K562 (cell line): ENCODE data around the gene ABCG1. TPM values are rescaled to one million over a fixed set of nuclear protein-coding genes. Genes with fewer than 3 reads are reported as not detected.
A peak's percentile ranks its signal among the peaks of the same experiment; 100 is the strongest.

Experiments used
- ATF1 ChIP-seq, 2 experiments: fragments of 450-650 bp in 1 of 2; IDR thresholded peaks; 2 replicates each; pipeline ENCODE4 v1.6.1; 2016; ENCODE audit warnings: missing compliant biosample characterization in 1 of 2, missing genetic modification characterization in 1 of 2
- CEBPB ChIP-seq: fragments of 450-650 bp; IDR thresholded peaks from 2 replicates; pipeline ENCODE4 v1.6.1; 2016; ENCODE audit warnings: missing genetic modification characterization, missing compliant biosample characterization
- FIP1L1 ChIP-seq: fragments of 200-400 bp; formaldehyde crosslinking; IDR thresholded peaks from 2 replicates; pipeline ENCODE4 v1.6.1; 2018; ENCODE audit warnings: mild to moderate bottlenecking, low read depth, low read length; ENCODE audit not compliant: poor library complexity, severe bottlenecking
- FOXK1 ChIP-seq: sonication (generic); formaldehyde crosslinking; IDR thresholded peaks from 2 replicates; pipeline ENCODE4 v1.8.0; 2022; ENCODE audit warnings: missing genetic modification reagents, mild to moderate bottlenecking, borderline replicate concordance
- GATAD2B ChIP-seq: fragments of 450-650 bp; IDR thresholded peaks from 2 replicates; pipeline ENCODE4 v1.6.1; 2017; ENCODE audit warnings: mild to moderate bottlenecking, borderline replicate concordance
- MTA3 ChIP-seq: fragments of 450-650 bp; formaldehyde crosslinking; IDR thresholded peaks from 2 replicates; pipeline ENCODE4 v1.6.1; 2017; ENCODE audit warnings: mild to moderate bottlenecking, borderline replicate concordance
- NCOR1 ChIP-seq: fragments of 450-650 bp; IDR thresholded peaks from 2 replicates; pipeline ENCODE4 v1.6.1; 2016; ENCODE audit warnings: mild to moderate bottlenecking, moderate library complexity
- PATZ1 ChIP-seq: fragments of 250-450 bp; sonication (Bioruptor Pico); IDR thresholded peaks from 2 replicates; pipeline ENCODE4 v1.5.0; 2020; ENCODE audit warnings: mild to moderate bottlenecking, borderline replicate concordance
- PHB ChIP-seq: fragments of 250-450 bp; sonication (Bioruptor Pico); IDR thresholded peaks from 2 replicates; pipeline ENCODE4 v1.5.0; 2021
- PYGO2 ChIP-seq: fragments of 450-650 bp; IDR thresholded peaks from 2 replicates; pipeline ENCODE4 v1.6.1; 2016; ENCODE audit warnings: mild to moderate bottlenecking, missing genetic modification characterization, moderate library complexity, missing compliant biosample characterization
- SREBF2 ChIP-seq: sonication (generic); formaldehyde crosslinking; IDR thresholded peaks from 2 replicates; pipeline ENCODE4 v1.4.0; 2020; ENCODE audit warnings: mild to moderate bottlenecking, missing genetic modification reagents
- TBL1XR1 ChIP-seq, 2 experiments: IDR thresholded peaks; 2 replicates each; pipeline ENCODE4 v1.6.1; 2012; ENCODE audit warnings: improper control_type of control experiment in 2 of 2, low read length in 2 of 2, mild to moderate bottlenecking in 1 of 2
- ZBTB7A ChIP-seq: IDR thresholded peaks from 2 replicates; pipeline ENCODE4 v1.6.1; 2011; ENCODE audit warnings: low read depth, mild to moderate bottlenecking, low read length, moderate library complexity, borderline replicate concordance; ENCODE audit not compliant: control insufficient read depth
- ZC3H4 ChIP-seq: sonication (generic); formaldehyde crosslinking; IDR thresholded peaks from 2 replicates; pipeline ENCODE4 v1.9.0; 2021; ENCODE audit warnings: missing genetic modification reagents, borderline replicate concordance
- ZFX ChIP-seq: sonication (generic); formaldehyde crosslinking; IDR thresholded peaks from 2 replicates; pipeline ENCODE4 v1.8.0; 2022; ENCODE audit warnings: mild to moderate bottlenecking, missing genetic modification reagents, moderate library complexity
- ZKSCAN1 ChIP-seq: fragments of 150-350 bp; IDR thresholded peaks from 2 replicates; pipeline ENCODE4 v1.6.1; 2016; ENCODE audit warnings: low read depth, low read length
- ZNF121 ChIP-seq: sonication (generic); formaldehyde crosslinking; conservative IDR thresholded peaks from 2 replicates; pipeline ENCODE4 v1.8.0; 2022; ENCODE audit warnings: missing genetic modification reagents
- ZNF134 ChIP-seq: fragments of 250-450 bp; sonication (Bioruptor Pico); conservative IDR thresholded peaks from 2 replicates; pipeline ENCODE4 v1.4.0; 2020
- ZNF445 ChIP-seq: fragments of 250-450 bp; sonication (Bioruptor Pico); IDR thresholded peaks from 2 replicates; pipeline ENCODE4 v1.4.0; 2020; ENCODE audit warnings: low read depth, mild to moderate bottlenecking, moderate library complexity
- polyA plus RNA-seq, 8 experiments: library from polyadenylated mRNA; depleted of rRNA in 4 of 8; stranded (reverse) in 5 of 8; unstranded in 3 of 8; fragments of >200 nt; fragmentation: Nextera tagmentation in 2 of 8; fragmentation: Illumina TruSeq in 1 of 8; extraction: Ambion mirVana in 2 of 8; extraction: Trizol in 1 of 8; gene quantifications; 2 replicates each; pipeline versions ENCODE4 v1.2.1 to v1.2.3, GENCODE V29; 2011 to 2014; ENCODE audit warnings: inconsistent platforms in 1 of 8, missing spikeins in 1 of 8
- total RNA-seq, 7 experiments: library from RNA; depleted of rRNA in 6 of 7; stranded (reverse); fragments of >200 nt in 6 of 7; fragmentation: Illumina TruSeq in 2 of 7; extraction: Trizol in 2 of 7; gene quantifications; 2 replicates each; pipeline versions ENCODE4 v1.2.1 to v1.2.3, GENCODE V29; 2011 to 2021; ENCODE audit warnings: low replicate concordance in 1 of 7
- TF ChIP-seq, protein P1 (sequence below): fragments of 150-350 bp; conservative IDR thresholded peaks from 2 replicates; pipeline ENCODE4 v1.6.1; 2014; ENCODE audit warnings: low read length
- TF ChIP-seq, protein P2 (sequence below): fragments of 250-450 bp; sonication (Bioruptor Pico); IDR thresholded peaks from 2 replicates; pipeline ENCODE4 v1.5.1; 2021; ENCODE audit warnings: mild to moderate bottlenecking

The ABCG1 gene
- total and polyA plus RNA-seq, 9 of the 15 experiments (the other 6 are each of a cell fraction or from before 2014, with no cell fraction given) = 0.04 to 0.09 TPM; not detected in 7

- TF ChIP-seq, protein P1, sequence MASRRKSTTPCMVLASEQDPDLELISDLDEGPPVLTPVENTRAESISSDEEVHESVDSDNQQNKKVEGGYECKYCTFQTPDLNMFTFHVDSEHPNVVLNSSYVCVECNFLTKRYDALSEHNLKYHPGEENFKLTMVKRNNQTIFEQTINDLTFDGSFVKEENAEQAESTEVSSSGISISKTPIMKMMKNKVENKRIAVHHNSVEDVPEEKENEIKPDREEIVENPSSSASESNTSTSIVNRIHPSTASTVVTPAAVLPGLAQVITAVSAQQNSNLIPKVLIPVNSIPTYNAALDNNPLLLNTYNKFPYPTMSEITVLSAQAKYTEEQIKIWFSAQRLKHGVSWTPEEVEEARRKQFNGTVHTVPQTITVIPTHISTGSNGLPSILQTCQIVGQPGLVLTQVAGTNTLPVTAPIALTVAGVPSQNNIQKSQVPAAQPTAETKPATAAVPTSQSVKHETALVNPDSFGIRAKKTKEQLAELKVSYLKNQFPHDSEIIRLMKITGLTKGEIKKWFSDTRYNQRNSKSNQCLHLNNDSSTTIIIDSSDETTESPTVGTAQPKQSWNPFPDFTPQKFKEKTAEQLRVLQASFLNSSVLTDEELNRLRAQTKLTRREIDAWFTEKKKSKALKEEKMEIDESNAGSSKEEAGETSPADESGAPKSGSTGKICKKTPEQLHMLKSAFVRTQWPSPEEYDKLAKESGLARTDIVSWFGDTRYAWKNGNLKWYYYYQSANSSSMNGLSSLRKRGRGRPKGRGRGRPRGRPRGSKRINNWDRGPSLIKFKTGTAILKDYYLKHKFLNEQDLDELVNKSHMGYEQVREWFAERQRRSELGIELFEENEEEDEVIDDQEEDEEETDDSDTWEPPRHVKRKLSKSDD = no peak
- TF ChIP-seq TBL1XR1 (IDR thresholded peaks at IDR 0.05; ENCODE audit: low read length in 2 of 2) = no peak
- no peak for TF ChIP-seq SREBF2 (CRISPR knock-in tag)
- TF ChIP-seq ZNF445 (CRISPR knock-in tag) = no peak
- no peak for TF ChIP-seq ATF1 (CRISPR knock-in tag; IDR thresholded peaks at IDR 0.05)
- no peak for TF ChIP-seq ATF1 (tag; IDR thresholded peaks at IDR 0.05)
- TF ChIP-seq ZNF121 = 0 out of 2 replicates have a peak, but pooled peaks have one; percentile 7
- no peak for TF ChIP-seq ZNF134 (CRISPR knock-in tag)
- TF ChIP-seq PATZ1 (CRISPR knock-in tag) = no peak
- 0 out of 2 replicates have a peak, but pooled peaks have one; percentile 40 for TF ChIP-seq GATAD2B
- TF ChIP-seq ZKSCAN1 = no peak
- TF ChIP-seq, protein P2, sequence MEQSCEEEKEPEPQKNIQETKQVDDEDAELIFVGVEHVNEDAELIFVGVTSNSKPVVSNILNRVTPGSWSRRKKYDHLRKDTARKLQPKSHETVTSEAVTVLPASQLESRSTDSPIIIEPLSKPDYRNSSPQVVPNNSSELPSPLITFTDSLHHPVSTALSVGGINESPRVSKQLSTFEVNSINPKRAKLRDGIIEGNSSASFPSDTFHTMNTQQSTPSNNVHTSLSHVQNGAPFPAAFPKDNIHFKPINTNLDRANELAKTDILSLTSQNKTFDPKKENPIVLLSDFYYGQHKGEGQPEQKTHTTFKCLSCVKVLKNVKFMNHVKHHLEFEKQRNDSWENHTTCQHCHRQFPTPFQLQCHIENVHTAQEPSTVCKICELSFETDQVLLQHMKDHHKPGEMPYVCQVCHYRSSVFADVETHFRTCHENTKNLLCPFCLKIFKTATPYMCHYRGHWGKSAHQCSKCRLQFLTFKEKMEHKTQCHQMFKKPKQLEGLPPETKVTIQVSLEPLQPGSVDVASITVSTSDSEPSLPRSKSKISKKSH (CRISPR knock-in tag) = no peak
- no peak for TF ChIP-seq CEBPB (tag)
- peak; percentile 40; the same call in 1 of the 2 replicates for TF ChIP-seq NCOR1
- no peak for TF ChIP-seq ZFX (CRISPR knock-in tag)
- TF ChIP-seq FOXK1 (CRISPR knock-in tag) = 0 out of 2 replicates have a peak, but pooled peaks have one; percentile 21
- TF ChIP-seq ZBTB7A = 0 out of 2 replicates have a peak, but pooled peaks have one; percentile 40
- TF ChIP-seq ZC3H4 = no peak
- TF ChIP-seq PHB = no peak
- no peak for TF ChIP-seq MTA3
- no peak for TF ChIP-seq PYGO2 (tag)
- peak; percentile 27 for TF ChIP-seq FIP1L1
These were observed 15.7 kb downstream of the ABCG1 start (continued) for GRCh38 chr21:42234464-42235241.
